HEK293 (cell line): ENCODE data around the gene KCNQ4.
A peak's percentile ranks its signal among the peaks of the same experiment; 100 is the strongest.

ENCODE experiments used
- CTCF ChIA-PET: fragments of 350-600 bp; formaldehyde crosslinking; extraction: SDS; loops from one replicate; lab custom pipeline; 2021; ENCODE audit warnings: antibody characterized with exemption; lab: Yijun Ruan, JAX
- POLR2A ChIA-PET: fragments of 300-600 bp; formaldehyde crosslinking; extraction: SDS; loops from one replicate; lab custom pipeline; 2020; ENCODE audit warnings: antibody characterized with exemption, inconsistent platforms; lab: Yijun Ruan, JAX
- H3K27ac ChIP-seq: fragments of 200-500 bp; sonication (Bioruptor generic); 2 replicates; pipeline ENCODE4 v1.5.1; 2014; ENCODE audit warnings: low read depth, low read length, control low read depth, inconsistent platforms; ENCODE audit errors: extremely low read depth
- H3K36me3 ChIP-seq, 2 experiments: fragments of 200-500 bp in 1 of 2; sonication (Bioruptor generic) in 1 of 2; 1 replicate in 1 of 2; 2 replicates in 1 of 2; pipeline ENCODE4 v1.5.1; 2014 to 2017; ENCODE audit warnings: inconsistent platforms in 2 of 2, low read length in 2 of 2; ENCODE audit not compliant: control insufficient read depth in 2 of 2, insufficient read depth in 1 of 2
- H3K4me1 ChIP-seq: fragments of 200-500 bp; sonication (Bioruptor generic); 2 replicates; pipeline ENCODE4 v1.5.1; 2014; ENCODE audit warnings: mild to moderate bottlenecking, low read length, inconsistent platforms; ENCODE audit not compliant: control insufficient read depth, insufficient read depth
- H3K4me3 ChIP-seq: 2 replicates; pipeline ENCODE4 v1.5.1; 2011; ENCODE audit warnings: low read depth, mild to moderate bottlenecking, control low read depth, low read length, moderate library complexity
- H3K9me3 ChIP-seq: fragments of 200-500 bp; sonication (Bioruptor generic); 2 replicates; pipeline ENCODE4 v1.5.1; 2014; ENCODE audit warnings: low read depth, low read length, inconsistent platforms; ENCODE audit not compliant: control insufficient read depth, insufficient read depth
- AEBP2 ChIP-seq: fragments of 450-650 bp; formaldehyde crosslinking; IDR thresholded peaks from 2 replicates; pipeline ENCODE4 v1.5.1; 2016; ENCODE audit warnings: missing biosample characterization, missing genetic modification characterization, borderline replicate concordance
- GLIS1 ChIP-seq: fragments of 450-650 bp; formaldehyde crosslinking; IDR thresholded peaks from 2 replicates; pipeline ENCODE4 v1.5.1; 2016; ENCODE audit warnings: missing biosample characterization, missing genetic modification characterization
- KLF16 ChIP-seq: fragments of 450-650 bp; formaldehyde crosslinking; IDR thresholded peaks from 2 replicates; pipeline ENCODE4 v1.5.1; 2017; ENCODE audit warnings: missing biosample characterization, missing genetic modification characterization
- KLF8 ChIP-seq: fragments of 450-650 bp; formaldehyde crosslinking; IDR thresholded peaks from 2 replicates; pipeline ENCODE4 v1.5.1; 2016; ENCODE audit warnings: missing biosample characterization, missing genetic modification characterization
- PRDM1 ChIP-seq: fragments of 450-650 bp; formaldehyde crosslinking; IDR thresholded peaks from 2 replicates; pipeline ENCODE4; 2016; ENCODE audit warnings: missing biosample characterization, missing genetic modification characterization
- SCRT2 ChIP-seq: fragments of 450-650 bp; formaldehyde crosslinking; IDR thresholded peaks from 2 replicates; pipeline ENCODE4 v1.5.1; 2016; ENCODE audit warnings: missing biosample characterization, missing genetic modification characterization
- SETDB1 ChIP-seq: IDR thresholded peaks from one replicate; pipeline ENCODE4 v1.6.1; 2017; ENCODE audit warnings: mild to moderate bottlenecking, low read length, moderate library complexity, mixed read lengths; ENCODE audit not compliant: insufficient read length
- ZBTB17 ChIP-seq: fragments of 450-650 bp; formaldehyde crosslinking; IDR thresholded peaks from 2 replicates; pipeline ENCODE4 v1.5.1; 2016; ENCODE audit warnings: missing biosample characterization, missing genetic modification characterization
- ZBTB6 ChIP-seq: fragments of 450-650 bp; formaldehyde crosslinking; IDR thresholded peaks from 2 replicates; pipeline ENCODE4 v1.5.1; 2017; ENCODE audit warnings: missing biosample characterization, missing genetic modification characterization
- ZNF18 ChIP-seq: fragments of 450-650 bp; formaldehyde crosslinking; IDR thresholded peaks from 2 replicates; pipeline ENCODE4 v1.5.1; 2016; ENCODE audit warnings: missing biosample characterization, missing genetic modification characterization
- ZNF350 ChIP-seq: fragments of 450-650 bp; formaldehyde crosslinking; IDR thresholded peaks from 2 replicates; pipeline ENCODE4 v1.5.0; 2017; ENCODE audit warnings: missing biosample characterization, mild to moderate bottlenecking, missing genetic modification characterization
- ZNF571 ChIP-seq: fragments of 450-650 bp; formaldehyde crosslinking; IDR thresholded peaks from 2 replicates; pipeline ENCODE4 v1.5.0; 2017; ENCODE audit warnings: missing biosample characterization, missing genetic modification characterization
- ZNF596 ChIP-seq: fragments of 450-650 bp; IDR thresholded peaks from 2 replicates; pipeline ENCODE4 v1.5.0; 2018; ENCODE audit warnings: missing biosample characterization, mild to moderate bottlenecking, missing genetic modification characterization, moderate library complexity

The KCNQ4 gene

GRCh38 chr1:40794974-40795715 is 11.6 kb downstream of the KCNQ4 start:
- ChIA-PET POLR2A (no interaction called here), CTCF (interaction anchor here (0.5 kb wide), 1 partner anchor 103 kb away, joined by 3 read pairs; no protein-coding TSS in a partner anchor)
- Histone ChIP-seq H3K4me1 (no peaks in the 10 kb centered on the region), H3K9me3 (no peaks in the 10 kb centered on the region), H3K36me3 (no peaks in the 10 kb centered on the region), H3K27ac (no peak overlapping the region)
- TF ChIP-seq GLIS1 (tag by site-specific recombination), result no peak
- no peak for TF ChIP-seq ZNF571 (tag by site-specific recombination)
- TF ChIP-seq SETDB1, result no peak
- peak; percentile 69 for TF ChIP-seq PRDM1 (tag by site-specific recombination)
- TF ChIP-seq, all 188 proteins: peak for 1
- no peak overlapping the region for H3K4me3 ChIP-seq

DNA sequence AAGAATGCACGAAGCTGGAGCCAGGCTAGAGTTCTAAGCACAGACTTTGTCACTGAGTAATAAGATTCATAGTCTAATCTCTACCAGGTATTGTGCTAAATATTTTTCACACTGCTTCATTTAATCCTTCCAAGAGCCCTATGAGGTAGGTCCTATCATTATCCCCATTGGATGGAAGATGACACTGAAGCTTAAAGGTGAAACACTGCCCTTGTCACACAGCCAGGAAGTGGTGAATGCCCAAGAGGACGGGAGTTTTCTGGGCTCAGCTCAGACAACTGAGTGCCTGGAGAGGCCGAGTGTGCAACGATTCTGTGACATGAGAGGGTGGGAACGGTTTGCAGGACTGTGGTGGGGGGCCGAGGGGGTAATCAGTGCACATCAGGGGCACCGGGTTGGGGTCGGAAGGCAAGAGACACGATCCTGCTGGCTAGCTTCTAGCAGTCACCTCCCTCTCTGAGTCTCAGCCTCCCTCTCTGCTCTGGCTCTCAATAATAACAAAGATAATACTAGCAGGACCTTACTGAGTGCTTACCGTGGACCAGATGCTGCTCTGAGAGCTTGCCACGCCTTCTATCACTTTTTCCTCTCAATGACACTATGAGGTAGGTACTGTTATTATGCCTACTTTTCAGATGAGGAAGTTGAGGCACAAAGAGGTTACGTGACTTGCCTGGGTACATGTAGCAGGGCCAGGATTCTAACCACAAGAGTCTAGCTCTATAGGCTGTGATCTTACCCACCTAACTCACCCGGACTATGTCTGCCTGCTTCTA is 12.4 kb downstream of the KCNQ4 start:
- POLR2A ChIA-PET, result no interaction called here
- H3K4me3 ChIP-seq, result no peak overlapping the region
- CTCF ChIA-PET, result interaction anchor here (0.5 to 0.6 kb wide), 2 partner anchors 52 to 104 kb away, joined by 3 read pairs; no protein-coding TSS in a partner anchor
- H3K27ac ChIP-seq, result no peak overlapping the region
- H3K9me3 ChIP-seq, result no peaks in the 10 kb centered on the region
- H3K36me3 ChIP-seq, result no peaks in the 10 kb centered on the region
- no peak for TF ChIP-seq KLF16 (tag by site-specific recombination)
- no peak for TF ChIP-seq KLF8 (tag by site-specific recombination)
- no peak for TF ChIP-seq AEBP2 (tag by site-specific recombination)
- TF ChIP-seq ZNF18 (tag by site-specific recombination), result no peak
- no peak for TF ChIP-seq ZNF596 (tag by site-specific recombination)
- no peak for TF ChIP-seq ZBTB6
- no peaks in the 10 kb centered on the region for H3K4me1 ChIP-seq

DNA sequence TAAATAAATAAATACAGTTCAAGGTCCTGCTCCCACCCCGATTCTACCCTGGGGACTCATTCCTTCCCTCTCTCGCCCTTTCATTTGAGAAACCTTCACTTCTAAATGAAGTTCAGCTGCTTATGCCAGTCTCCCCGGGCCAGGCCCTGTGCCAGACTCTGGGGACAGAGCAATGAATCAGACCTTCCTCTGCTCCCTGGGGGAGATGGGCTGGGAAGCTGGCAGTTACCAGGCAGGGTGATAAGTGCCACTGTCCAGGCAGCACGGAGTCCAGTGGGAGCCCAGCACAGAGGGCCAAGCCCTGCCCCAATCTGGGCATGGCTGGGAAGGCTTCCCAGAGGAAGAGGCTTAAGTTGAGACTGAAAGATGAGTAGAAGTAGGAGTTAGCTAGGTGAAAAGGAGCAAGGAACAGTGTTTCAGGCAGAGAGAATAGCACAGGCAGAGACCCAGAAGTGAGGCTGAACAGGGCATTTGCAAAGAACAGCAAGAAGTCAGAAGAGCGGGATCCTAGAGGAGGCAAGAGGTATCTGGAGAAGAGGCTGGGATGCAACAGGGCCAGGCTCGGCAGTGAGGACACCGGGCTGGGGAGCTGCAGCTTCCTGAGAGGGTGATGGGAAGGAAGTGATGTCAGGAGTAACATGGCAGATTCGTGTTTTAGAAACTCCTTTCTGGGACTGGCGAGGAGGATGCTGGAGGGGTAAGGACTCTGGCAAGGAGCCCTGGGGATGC is 13.5 kb downstream of the KCNQ4 start:
- ChIA-PET CTCF (interaction anchor here (0.8 to 1.1 kb wide), 2 partner anchors 156 to 184 kb away, joined by 4 read pairs; no protein-coding TSS in a partner anchor), POLR2A (no interaction called here)
- Histone ChIP-seq H3K36me3 (no peaks in the 10 kb centered on the region), H3K4me1 (no peaks in the 10 kb centered on the region), H3K9me3 (no peaks in the 10 kb centered on the region), H3K27ac (no peak overlapping the region), H3K4me3 (no peak overlapping the region)
- TF ChIP-seq ZBTB17 (0 out of 2 replicates have a peak, but pooled peaks have one; percentile 18), ZNF350 (tag by site-specific recombination) (no peak), GLIS1 (tag by site-specific recombination) (peak; percentile 71), SCRT2 (tag by site-specific recombination) (0 out of 2 replicates have a peak, but pooled peaks have one; percentile 35)
